Tibial nerve (tissue), 4 donors: ENCODE measurements around the gene DENND2A. TPM values are rescaled to one million over a fixed set of nuclear protein-coding genes. Genes with fewer than 3 reads are reported as not detected.
A peak's percentile ranks its signal among the peaks of the same experiment; 100 is the strongest.
"Not testable (repeated sequence)": the region's sequence is repeated elsewhere in the genome, so short reads cannot be mapped to it uniquely, and the experiment has no call there.

Experiments
- DNase-seq, 2 donors: peaks; one replicate each; pipeline ENCODE4 v3.0.0-alpha.2; 2019; ENCODE audit warnings: low spot score in 2 of 2
- H3K27ac ChIP-seq, 4 donors: fragments of 200-600 bp; sonication (generic) in 3 of 4; one replicate each; pipeline ENCODE4 v1.5.1; 2017 to 2019; ENCODE audit warnings: mild to moderate bottlenecking in 1 of 4
- H3K27me3 ChIP-seq, 2 donors: fragments of 200-600 bp; sonication (generic) in 1 of 2; one replicate each; pipeline versions ENCODE4 v1.5.1 to v1.6.0; 2017 to 2019
- H3K36me3 ChIP-seq, 3 donors: fragments of 200-600 bp; sonication (generic); one replicate each; pipeline ENCODE4 v1.5.1; 2018 to 2019
- H3K4me1 ChIP-seq, 4 donors: fragments of 200-600 bp; sonication (generic) in 3 of 4; one replicate each; pipeline ENCODE4 v1.5.1; 2017 to 2019
- H3K4me3 ChIP-seq, 4 donors: fragments of 200-600 bp; sonication (generic) in 3 of 4; one replicate each; pipeline ENCODE4 v1.5.1; 2017 to 2019; ENCODE audit warnings: mild to moderate bottlenecking in 1 of 4, moderate library complexity in 1 of 4
- H3K9me3 ChIP-seq, 4 donors: fragments of 200-600 bp; sonication (generic) in 3 of 4; one replicate each; pipeline ENCODE4 v1.5.1; 2017 to 2019
- EP300 ChIP-seq, 2 donors: sonication (generic); formaldehyde crosslinking; IDR thresholded peaks; one replicate each; pipeline ENCODE4 v1.6.1; 2017; ENCODE audit warnings: antibody characterized with exemption in 2 of 2, mild to moderate bottlenecking in 1 of 2
- POLR2A ChIP-seq, 2 donors: fragments of 450-650 bp; IDR thresholded peaks; one replicate each; pipeline ENCODE4 v1.6.1; 2017; ENCODE audit warnings: antibody characterized with exemption in 2 of 2, mild to moderate bottlenecking in 2 of 2, moderate library complexity in 2 of 2
- WGBS, 2 donors: methylation state at CpG; one replicate each; pipeline ENCODE4 v1.1.5; 2018; 5-methylcytosine and 5-hydroxymethylcytosine counted together
- total RNA-seq, 4 donors: library from RNA; depleted of rRNA; stranded (reverse); fragments of >200 nt; gene quantifications; one replicate each; pipeline ENCODE4 v1.1.0, GENCODE V29; 2016
- TF ChIP-seq, protein P1 (sequence below), 5 experiments: fragments of 200-600 bp in 3 of 5; fragments of 450-650 bp in 2 of 5; sonication (generic) in 3 of 5; IDR thresholded peaks; one replicate each; pipeline ENCODE4 v1.5.1; 2016 to 2019; ENCODE audit warnings: antibody characterized with exemption in 5 of 5, mild to moderate bottlenecking in 3 of 5, moderate library complexity in 2 of 5

DENND2A gene
- total RNA-seq, 4 donors from 2014 or later: 18.3 to 28.0 (median 24.2) TPM

- TF ChIP-seq EP300 (IDR thresholded peaks at IDR 0.05) (no peak), POLR2A (IDR thresholded peaks at IDR 0.05) (no peak)
- TF ChIP-seq, protein P1, sequence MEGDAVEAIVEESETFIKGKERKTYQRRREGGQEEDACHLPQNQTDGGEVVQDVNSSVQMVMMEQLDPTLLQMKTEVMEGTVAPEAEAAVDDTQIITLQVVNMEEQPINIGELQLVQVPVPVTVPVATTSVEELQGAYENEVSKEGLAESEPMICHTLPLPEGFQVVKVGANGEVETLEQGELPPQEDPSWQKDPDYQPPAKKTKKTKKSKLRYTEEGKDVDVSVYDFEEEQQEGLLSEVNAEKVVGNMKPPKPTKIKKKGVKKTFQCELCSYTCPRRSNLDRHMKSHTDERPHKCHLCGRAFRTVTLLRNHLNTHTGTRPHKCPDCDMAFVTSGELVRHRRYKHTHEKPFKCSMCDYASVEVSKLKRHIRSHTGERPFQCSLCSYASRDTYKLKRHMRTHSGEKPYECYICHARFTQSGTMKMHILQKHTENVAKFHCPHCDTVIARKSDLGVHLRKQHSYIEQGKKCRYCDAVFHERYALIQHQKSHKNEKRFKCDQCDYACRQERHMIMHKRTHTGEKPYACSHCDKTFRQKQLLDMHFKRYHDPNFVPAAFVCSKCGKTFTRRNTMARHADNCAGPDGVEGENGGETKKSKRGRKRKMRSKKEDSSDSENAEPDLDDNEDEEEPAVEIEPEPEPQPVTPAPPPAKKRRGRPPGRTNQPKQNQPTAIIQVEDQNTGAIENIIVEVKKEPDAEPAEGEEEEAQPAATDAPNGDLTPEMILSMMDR (IDR thresholded peaks at IDR 0.05): no peak
Observed at GRCh38 chr7:140557069-140557468, 83.5 kb downstream of the DENND2A start.

GRCh38 chr7:140553236-140553635 lies 87.4 kb downstream of the DENND2A start:
- not testable (repeated sequence) for H3K27me3 ChIP-seq, H3K27ac ChIP-seq, H3K9me3 ChIP-seq, H3K4me3 ChIP-seq, H3K4me1 ChIP-seq, DNase-seq
- 81 to 83% methylated on average over 10 of the region's 10 CpGs for WGBS, 2 donors
- peaks cover 0 to 34% (median 0%) of the 10 kb centered on the region in 3 donors for H3K36me3 ChIP-seq

More at GRCh38 chr7:140557069-140557468, 83.5 kb downstream of the DENND2A start:
- Histone ChIP-seq H3K4me3 (no peak overlapping the region), H3K4me1 (no peaks in the 10 kb centered on the region), H3K27me3 (no peaks in the 10 kb centered on the region), H3K36me3 (peaks cover 0 to 56% (median 0%) of the 10 kb centered on the region in 3 donors), H3K9me3 (no peaks in the 10 kb centered on the region), H3K27ac (no peak overlapping the region)
- DNase-seq: no peak
- 91 to 93% methylated on average over 6 of the region's 6 CpGs for WGBS, 2 donors

- H3K4me3 ChIP-seq: no peak overlapping the region
- no peaks in the 10 kb centered on the region for H3K27me3 ChIP-seq
- no peak for DNase-seq
- no peaks in the 10 kb centered on the region for H3K4me1 ChIP-seq
- TF ChIP-seq EP300 (IDR thresholded peaks at IDR 0.05) (no peak), POLR2A (IDR thresholded peaks at IDR 0.05) (no peak)
- TF ChIP-seq, protein P1 (IDR thresholded peaks at IDR 0.05): no peak
- WGBS, 2 donors: 94 to 97% methylated on average over 4 of the region's 4 CpGs
- H3K27ac ChIP-seq: no peak overlapping the region
- peaks cover 0 to 28% (median 0%) of the 10 kb centered on the region in 3 donors for H3K36me3 ChIP-seq
- no peaks in the 10 kb centered on the region for H3K9me3 ChIP-seq
Observed at GRCh38 chr7:140552240-140552679, 88.4 kb downstream of the DENND2A start.

- H3K4me1 ChIP-seq: no peaks in the 10 kb centered on the region
- no peaks in the 10 kb centered on the region for H3K27me3 ChIP-seq
- H3K36me3 ChIP-seq: peaks cover 0 to 27% (median 0%) of the 10 kb centered on the region in 3 donors
- DNase-seq: no peak
- TF ChIP-seq POLR2A (IDR thresholded peaks at IDR 0.05) (no peak), EP300 (IDR thresholded peaks at IDR 0.05) (no peak)
- TF ChIP-seq, protein P1 (IDR thresholded peaks at IDR 0.05): no peak
- no peaks in the 10 kb centered on the region for H3K9me3 ChIP-seq
- peak overlapping the region in 2 of 4 donors; percentile 15 to 50 for H3K27ac ChIP-seq
- 76 to 78% methylated on average over 10 of the region's 10 CpGs for WGBS, 2 donors
- no peak overlapping the region for H3K4me3 ChIP-seq
Observed at GRCh38 chr7:140551355-140552239, 89.0 kb downstream of the DENND2A start.

DNA sequence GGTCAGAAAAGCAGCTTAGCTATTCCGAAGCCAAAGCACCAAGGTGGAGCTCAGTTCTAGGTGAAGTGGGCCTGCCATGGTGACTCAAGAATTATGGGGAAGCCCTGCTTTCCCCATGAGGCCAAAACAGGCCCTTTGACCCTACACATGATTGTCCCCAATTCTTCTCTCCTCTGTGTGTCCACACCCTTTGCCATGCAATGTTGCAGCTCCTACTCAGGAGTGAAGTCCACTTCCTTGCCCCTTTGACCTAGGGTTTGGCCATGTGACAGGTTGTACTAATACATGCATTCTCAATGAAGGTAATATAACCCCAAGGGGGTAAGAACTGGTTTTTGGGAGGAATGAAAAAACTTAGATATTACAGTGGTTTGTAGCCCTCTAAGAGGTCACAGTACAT lies 93.7 kb downstream of the DENND2A start:
- peaks cover 0 to 3% (median 0%) of the 10 kb centered on the region in 4 donors for H3K4me1 ChIP-seq
- no peak for TF ChIP-seq EP300 (IDR thresholded peaks at IDR 0.05)
- TF ChIP-seq, protein P1 (IDR thresholded peaks at IDR 0.05): no peak
- no peak for TF ChIP-seq POLR2A (IDR thresholded peaks at IDR 0.05)
- H3K36me3 ChIP-seq: peaks cover 0 to 39% (median 0%) of the 10 kb centered on the region in 3 donors
- no peaks in the 10 kb centered on the region for H3K9me3 ChIP-seq
- no peaks in the 10 kb centered on the region for H3K27me3 ChIP-seq
- WGBS, 2 donors: 90% methylated on average over 1 of the region's 1 CpG
- H3K4me3 ChIP-seq: no peak overlapping the region
- no peak overlapping the region for H3K27ac ChIP-seq
- DNase-seq: no peak
